Activated CD8-positive, alpha-beta memory T cell treated with anti-CD3 and anti-CD28 coated beads, Interleukin-2, amount 50 U/mL, for 4 hours (primary cell): ENCODE measurements around the gene SURF4.
"Not testable (repeated sequence)": the region's sequence is repeated elsewhere in the genome, so short reads cannot be mapped to it uniquely, and the experiment has no call there.

Experiments used
- DNase-seq: peaks from one replicate; pipeline ENCODE4 v3.0.0-alpha.2; 2020

Gene SURF4

GRCh38 chr9:133331641-133332380 is 44.0 kb downstream of the SURF4 start:
- DNase-seq, result no peak

- DNase-seq, result no peak
These were observed 44.6 kb downstream of the SURF4 start for GRCh38 chr9:133331221-133331620.

GRCh38 chr9:133329306-133330156 is 46.3 kb downstream of the SURF4 start:
- DNase-seq, result not testable (repeated sequence)

- DNase-seq, result no peak
These were observed 47.9 kb downstream of the SURF4 start for GRCh38 chr9:133327834-133328484.

GRCh38 chr9:133327021-133327420 is 48.8 kb downstream of the SURF4 start:
- not testable (repeated sequence) for DNase-seq

GRCh38 chr9:133323991-133324703 is 51.7 kb downstream of the SURF4 start:
- DNase-seq, result no peak

GRCh38 chr9:133323211-133323610 is 52.6 kb downstream of the SURF4 start:
- no peak for DNase-seq

- no peak for DNase-seq
These were observed 53.2 kb downstream of the SURF4 start for GRCh38 chr9:133322701-133323100.

GRCh38 chr9:133321411-133321935 is 54.4 kb downstream of the SURF4 start:
- DNase-seq, result no peak

- no peak for DNase-seq
These were observed 55.4 kb downstream of the SURF4 start for GRCh38 chr9:133320421-133320881.

GRCh38 chr9:133317551-133317950 is 58.3 kb downstream of the SURF4 start:
- DNase-seq, result not testable (repeated sequence)

- no peak for DNase-seq
These were observed 59.9 kb downstream of the SURF4 start for GRCh38 chr9:133315997-133316396.
